Measurements from ENCODE around the gene HBM.
"Not testable (repeated sequence)": the region's sequence is repeated elsewhere in the genome, so short reads cannot be mapped to it uniquely, and the experiment has no call there.

Gene HBM

DNA sequence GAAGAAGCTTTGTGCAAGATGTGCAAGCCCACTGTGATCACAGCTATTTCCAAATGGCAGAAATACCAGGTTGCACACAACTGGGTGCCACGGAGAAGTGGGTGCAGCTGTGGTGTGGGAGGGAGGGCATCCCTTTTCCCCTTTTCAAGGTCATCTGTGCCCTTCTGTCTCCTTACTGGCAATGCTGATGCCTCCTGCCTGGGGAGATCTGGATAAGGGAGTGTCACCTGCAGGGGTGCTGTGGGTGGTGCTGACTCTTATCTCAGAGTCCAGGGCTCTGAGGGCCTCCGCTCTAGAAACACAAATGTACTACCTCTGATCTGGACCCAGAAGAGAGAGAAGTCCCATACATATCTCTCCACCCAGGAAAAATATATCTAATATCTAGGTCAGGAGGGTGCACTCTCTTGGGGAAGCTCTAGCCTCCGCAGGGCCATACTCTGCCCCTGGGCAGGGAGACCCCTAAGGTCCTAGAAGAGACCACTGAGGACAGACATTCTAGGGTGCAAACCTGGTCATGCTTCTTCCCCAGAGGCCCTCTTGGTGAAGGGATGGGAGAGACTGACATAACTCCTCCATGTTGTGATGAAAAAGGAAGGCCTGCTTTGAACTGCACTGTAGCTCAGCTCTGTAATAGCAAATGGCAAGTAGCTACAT is 45.8 kb upstream of the HBM start (continued):
- TF ChIP-seq, protein P1, sequence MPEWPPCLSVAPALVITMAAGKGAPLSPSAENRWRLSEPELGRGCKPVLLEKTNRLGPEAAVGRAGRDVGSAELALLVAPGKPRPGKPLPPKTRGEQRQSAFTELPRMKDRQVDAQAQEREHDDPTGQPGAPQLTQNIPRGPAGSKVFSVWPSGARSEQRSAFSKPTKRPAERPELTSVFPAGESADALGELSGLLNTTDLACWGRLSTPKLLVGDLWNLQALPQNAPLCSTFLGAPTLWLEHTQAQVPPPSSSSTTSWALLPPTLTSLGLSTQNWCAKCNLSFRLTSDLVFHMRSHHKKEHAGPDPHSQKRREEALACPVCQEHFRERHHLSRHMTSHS (tag by site-specific recombination; IDR thresholded peaks at IDR 0.05), result no peak

DNA sequence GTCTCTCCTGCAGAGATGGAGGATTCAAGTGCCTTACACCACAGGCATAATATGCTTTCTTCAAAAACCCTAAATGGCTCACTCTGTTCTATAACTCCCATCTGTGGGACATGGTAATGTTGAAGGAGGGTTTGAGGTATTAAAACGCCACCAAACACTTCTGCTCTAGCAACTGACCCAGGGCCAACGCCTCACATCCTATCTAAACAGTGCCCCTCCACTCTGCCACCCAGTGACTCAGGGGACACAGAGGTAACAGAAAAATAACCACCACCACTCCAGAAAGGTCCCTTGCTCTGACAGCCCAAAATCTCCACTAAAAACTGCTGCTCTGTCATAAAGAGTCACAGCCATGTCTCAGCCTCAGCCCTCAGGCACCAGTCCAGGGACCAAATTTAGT is 45.0 kb upstream of the HBM start:
- ChIA-PET CTCF (interaction anchor here (4.5 kb wide), 1 partner anchor 15 kb away, joined by 73 read pairs; no protein-coding TSS in a partner anchor), POLR2A (no interaction called here)
- no peak overlapping the region for H3K27ac ChIP-seq (ENCODE audit: extremely low read depth, low read depth, low read length)
- H3K36me3 ChIP-seq (ENCODE audit: control insufficient read depth in 2 of 2, insufficient read depth in 1 of 2, low read length in 2 of 2), result peaks cover 5 to 21% of the 10 kb centered on the region in 2 experiments; a peak in 2 of 3 replicates
- H3K9me3 ChIP-seq (ENCODE audit: control insufficient read depth, insufficient read depth, low read depth, low read length), result no peaks in the 10 kb centered on the region
- H3K4me3 ChIP-seq (ENCODE audit: low read depth, low read length), result no peak overlapping the region
- H3K4me1 ChIP-seq (ENCODE audit: control insufficient read depth, insufficient read depth, low read length), result no peaks in the 10 kb centered on the region; the same call in 1 of the 2 replicates
- TF ChIP-seq ZNF148 (tag by site-specific recombination; IDR thresholded peaks at IDR 0.05; ENCODE audit: borderline replicate concordance) (no peak), ZNF311 (tag by site-specific recombination; IDR thresholded peaks at IDR 0.05; ENCODE audit: borderline replicate concordance) (no peak), ZFHX2 (tag by site-specific recombination; conservative IDR thresholded peaks at IDR 0.05) (no peak), ZNF335 (tag by site-specific recombination; conservative IDR thresholded peaks at IDR 0.05) (no peak)

DNA sequence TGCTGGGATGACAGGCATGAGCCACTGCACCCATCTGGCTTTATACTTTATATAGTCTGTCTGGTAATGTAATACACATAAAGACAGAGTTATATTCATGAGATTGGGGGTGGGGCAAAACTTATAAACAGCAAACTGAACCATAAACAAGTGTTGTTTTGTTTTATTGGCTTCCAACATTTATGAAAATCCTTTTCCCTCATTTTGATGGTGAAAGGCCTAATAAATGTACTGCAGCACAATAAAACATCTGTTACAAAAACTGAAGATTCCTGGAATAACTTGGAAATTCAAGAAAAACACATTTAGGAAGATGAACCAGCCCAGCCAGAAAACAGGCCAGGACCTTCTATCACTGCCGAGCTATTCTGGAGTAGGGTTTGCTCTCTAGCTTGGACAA is 43.4 kb upstream of the HBM start:
- no peaks in the 10 kb centered on the region; the same call in 1 of the 2 replicates for H3K4me1 ChIP-seq (ENCODE audit: control insufficient read depth, insufficient read depth, low read length)
- TF ChIP-seq ZNF140 (tag by site-specific recombination; IDR thresholded peaks at IDR 0.05), result no peak
- no peak for TF ChIP-seq MZF1 (tag by site-specific recombination; IDR thresholded peaks at IDR 0.05; ENCODE audit: borderline replicate concordance)
- no peak for TF ChIP-seq YY2 (tag by site-specific recombination; IDR thresholded peaks at IDR 0.05)
- no peak for TF ChIP-seq ZNF580 (tag by site-specific recombination; IDR thresholded peaks at IDR 0.05)
- no peak for TF ChIP-seq HOXA7 (CRISPR knock-in tag; IDR thresholded peaks at IDR 0.05; ENCODE audit: borderline replicate concordance)
- TF ChIP-seq ZNF629 (tag by site-specific recombination; IDR thresholded peaks at IDR 0.05), result no peak
- no peak for TF ChIP-seq GLIS1 (tag by site-specific recombination; IDR thresholded peaks at IDR 0.05)
- no peak for TF ChIP-seq ZNF658 (tag by site-specific recombination; IDR thresholded peaks at IDR 0.05)
- CTCF ChIA-PET, result interaction anchor here (0.7 kb wide), 1 partner anchor 15 kb away, joined by 3 read pairs; no protein-coding TSS in a partner anchor
- no peak overlapping the region for H3K27ac ChIP-seq (ENCODE audit: extremely low read depth, low read depth, low read length)
- POLR2A ChIA-PET, result no interaction called here
- H3K36me3 ChIP-seq (ENCODE audit: control insufficient read depth in 2 of 2, insufficient read depth in 1 of 2, low read length in 2 of 2), result peaks cover 0 to 11% of the 10 kb centered on the region in 2 experiments; a peak in 2 of 3 replicates
- no peak overlapping the region for H3K4me3 ChIP-seq (ENCODE audit: low read depth, low read length)
- no peaks in the 10 kb centered on the region for H3K9me3 ChIP-seq (ENCODE audit: control insufficient read depth, insufficient read depth, low read depth, low read length)

DNA sequence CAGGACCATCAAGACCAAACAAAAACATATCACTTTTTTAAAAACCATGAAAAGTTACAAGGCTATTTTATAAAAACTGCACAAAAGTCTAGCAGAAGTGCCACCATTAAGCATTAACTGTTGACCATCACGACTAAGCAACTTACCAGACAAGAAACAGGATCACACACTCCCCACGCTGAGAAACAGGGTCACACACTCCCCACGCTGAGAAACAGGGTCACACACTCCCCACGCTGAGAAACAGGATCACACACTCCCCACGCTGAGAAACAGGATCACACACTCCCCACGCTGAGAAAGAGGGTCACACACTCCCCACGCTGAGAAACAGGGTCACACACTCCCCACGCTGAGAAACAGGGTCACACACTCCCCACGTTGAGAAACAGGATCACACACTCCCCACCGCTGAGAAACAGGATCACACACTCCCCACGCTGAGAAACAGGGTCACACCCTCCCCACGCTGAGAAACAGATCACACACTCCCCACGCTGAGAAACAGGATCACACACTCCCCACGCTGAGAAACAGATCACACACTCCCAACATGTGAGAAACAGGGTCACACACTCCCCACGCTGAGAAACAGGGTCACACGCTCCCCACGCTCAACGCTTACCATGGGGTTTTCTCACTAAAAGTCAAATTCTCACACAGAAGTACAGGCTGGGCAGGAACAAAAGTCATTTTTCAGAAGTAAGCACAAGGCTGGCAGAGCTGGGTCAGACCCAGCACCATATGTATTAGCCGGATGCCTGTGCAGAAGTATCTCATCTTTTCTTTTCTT is 42.0 kb upstream of the HBM start:
- H3K4me1 ChIP-seq (ENCODE audit: control insufficient read depth, insufficient read depth, low read length); H3K36me3 ChIP-seq (ENCODE audit: control insufficient read depth in 2 of 2, insufficient read depth in 1 of 2, low read length in 2 of 2); H3K4me3 ChIP-seq (ENCODE audit: low read depth, low read length); H3K27ac ChIP-seq (ENCODE audit: extremely low read depth, low read depth, low read length); H3K9me3 ChIP-seq (ENCODE audit: control insufficient read depth, insufficient read depth, low read depth, low read length); POLR2A ChIA-PET: not testable (repeated sequence)
- CTCF ChIA-PET, result interaction anchor here (2.8 kb wide), 1 partner anchor 17 kb away, joined by 19 read pairs; no protein-coding TSS in a partner anchor

Data from HEK293 (cell line).